GM19025 (cell line): ENCODE measurements around the gene APOB.

ENCODE experiments used
- ATAC-seq: cut with Tn5 transposase; IDR thresholded peaks from one replicate; pipeline ENCODE4 v1.9.1; 2021; ENCODE audit warnings: mild to moderate bottlenecking, low read depth, moderate library complexity; ENCODE audit not compliant: unreplicated experiment

Gene APOB

DNA sequence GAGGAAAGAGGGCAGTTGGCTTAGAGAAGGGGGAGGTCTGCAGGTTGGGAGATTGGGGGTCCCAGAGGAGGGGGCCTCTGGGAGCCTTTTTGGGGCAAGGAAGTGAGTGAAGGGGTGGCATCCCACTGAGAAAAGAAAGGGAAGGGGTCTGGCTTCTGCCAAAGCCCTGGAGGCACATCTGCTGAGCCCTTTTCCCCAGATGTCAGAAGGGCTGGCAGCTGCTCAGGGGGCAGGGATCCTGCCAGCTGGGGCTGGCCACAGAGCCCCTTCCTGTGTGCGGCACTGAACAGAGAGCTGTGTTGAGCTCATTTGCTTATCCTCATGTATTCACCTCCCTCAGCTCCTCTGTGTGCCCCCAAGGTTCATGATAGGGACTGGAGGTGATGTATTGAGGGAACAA, 54.5 kb downstream of the APOB start:
- ATAC-seq: no peak

DNA sequence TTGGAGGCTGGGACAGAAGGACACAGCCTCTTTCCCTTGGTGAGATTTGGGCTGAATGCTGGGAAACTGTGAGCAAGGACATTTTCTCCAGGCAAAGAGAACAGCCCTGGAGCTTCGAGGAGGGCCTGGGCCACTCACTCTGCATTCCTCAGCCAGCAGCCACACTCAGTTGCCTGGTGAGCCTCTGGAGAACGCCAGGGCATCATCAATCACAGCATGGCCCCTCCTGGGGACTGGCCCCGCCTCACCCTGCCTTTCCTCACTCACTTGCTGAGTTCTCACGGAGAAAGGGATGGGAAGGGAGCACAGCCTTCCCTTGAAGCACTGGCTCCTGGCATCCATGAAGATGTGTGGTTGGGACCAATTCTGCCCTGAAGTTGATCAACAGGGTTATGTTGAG, 55.0 kb downstream of the APOB start:
- ATAC-seq: no peak

- no peak for ATAC-seq
Observed at GRCh38 chr2:20986024-20986939, 57.6 kb downstream of the APOB start.

DNA sequence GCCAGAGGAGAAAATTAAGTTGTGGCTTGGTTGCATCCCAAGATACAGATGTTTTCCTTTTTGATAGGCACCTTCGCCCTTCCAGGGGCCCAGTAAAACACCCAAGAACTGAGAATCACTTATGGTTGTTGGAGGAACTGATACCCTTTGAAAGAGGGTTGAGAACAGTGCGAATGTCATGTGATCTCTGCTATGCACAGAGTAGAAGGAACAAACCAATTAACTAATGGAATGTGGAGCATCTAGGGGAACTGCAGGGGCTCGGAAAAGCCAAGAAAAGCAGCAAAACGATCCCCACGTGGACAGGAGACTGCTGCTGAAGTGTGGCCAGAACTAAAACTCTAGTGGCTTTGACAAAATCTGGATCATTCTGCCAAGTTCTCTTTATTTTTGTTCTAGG, 58.8 kb downstream of the APOB start:
- ATAC-seq: no peak

DNA sequence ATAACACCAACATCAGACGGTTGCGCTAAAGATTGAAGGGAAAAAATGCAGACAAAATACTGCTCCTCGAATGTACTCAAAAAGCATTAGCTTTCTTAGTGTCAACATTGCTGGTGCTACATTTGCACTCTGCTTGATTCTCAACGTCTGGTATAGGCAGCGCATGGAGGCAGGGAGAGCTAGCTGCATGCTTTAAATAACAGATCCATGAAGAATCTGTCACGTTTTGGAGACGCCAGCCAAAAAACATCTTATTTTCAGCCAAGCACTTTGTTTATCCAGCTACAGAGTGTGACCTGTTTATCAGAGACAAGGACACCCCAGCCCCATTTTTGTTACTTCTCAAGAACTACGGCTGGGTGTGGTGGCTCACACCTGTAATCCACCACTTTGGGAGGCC, 59.5 kb downstream of the APOB start:
- no peak for ATAC-seq

GRCh38 chr2:20983844-20984243, 60.0 kb downstream of the APOB start:
- ATAC-seq: no peak

- ATAC-seq: no peak
Observed at GRCh38 chr2:20982861-20983260, 61.0 kb downstream of the APOB start.

- no peak for ATAC-seq
Observed at GRCh38 chr2:20977520-20978180, 66.2 kb downstream of the APOB start.

DNA sequence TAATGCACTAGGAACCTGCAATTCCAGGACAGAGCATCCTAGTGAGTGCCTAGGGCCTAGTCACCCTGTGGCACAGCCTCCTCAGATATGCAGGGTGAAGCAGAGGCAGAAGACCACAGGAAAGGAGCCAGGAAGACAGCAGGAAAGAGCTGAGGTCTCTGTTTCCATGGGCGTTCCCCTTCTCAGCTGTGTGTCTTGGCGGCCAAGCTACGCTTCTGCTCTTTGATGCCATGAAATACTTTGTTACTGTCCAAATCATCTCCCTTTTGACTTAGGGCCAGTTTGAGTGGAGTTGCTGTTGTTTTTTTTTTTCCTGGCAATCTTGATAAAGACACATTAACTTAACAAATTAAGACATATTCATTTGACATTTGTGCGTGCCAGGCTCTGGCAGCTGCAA, 67.3 kb downstream of the APOB start:
- ATAC-seq: no peak

DNA sequence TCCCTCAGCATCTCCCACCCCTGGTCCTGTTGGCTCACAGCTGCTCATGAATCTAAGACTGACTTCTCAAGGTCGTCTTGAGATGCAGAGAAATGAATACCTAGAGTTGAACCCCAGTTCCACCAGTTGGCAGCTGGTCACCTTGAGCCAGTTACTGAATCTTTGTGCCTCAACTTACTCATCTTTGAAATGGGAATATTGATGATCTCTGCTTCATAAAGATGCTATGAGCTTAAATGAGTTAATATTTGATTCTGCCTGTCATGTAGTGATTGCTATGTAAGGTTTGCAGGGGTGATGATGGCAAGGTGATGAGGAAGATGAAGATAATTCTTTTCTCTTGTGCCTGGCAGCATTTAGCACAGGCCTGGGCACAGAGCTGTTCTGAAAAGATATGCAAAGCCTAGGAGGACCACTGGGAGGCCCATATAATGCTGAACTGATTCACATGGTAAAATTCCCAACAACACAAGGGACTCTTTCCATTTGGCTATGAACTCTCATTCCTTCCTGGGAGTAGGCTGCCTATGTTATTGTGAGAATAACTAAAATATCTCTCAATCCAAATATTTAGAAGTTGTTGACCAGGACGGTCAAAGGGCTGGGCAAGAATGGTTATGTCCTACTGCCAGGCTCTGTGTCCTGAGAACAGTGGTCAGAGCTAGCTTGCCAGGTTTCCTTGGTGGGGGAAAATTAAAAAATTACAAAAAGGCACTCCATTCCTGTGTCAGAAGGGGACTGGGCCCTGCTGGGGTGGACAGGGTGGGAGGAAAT, 70.9 kb downstream of the APOB start:
- ATAC-seq: no peak

GRCh38 chr2:20972110-20972509, 71.8 kb downstream of the APOB start:
- ATAC-seq: no peak

DNA sequence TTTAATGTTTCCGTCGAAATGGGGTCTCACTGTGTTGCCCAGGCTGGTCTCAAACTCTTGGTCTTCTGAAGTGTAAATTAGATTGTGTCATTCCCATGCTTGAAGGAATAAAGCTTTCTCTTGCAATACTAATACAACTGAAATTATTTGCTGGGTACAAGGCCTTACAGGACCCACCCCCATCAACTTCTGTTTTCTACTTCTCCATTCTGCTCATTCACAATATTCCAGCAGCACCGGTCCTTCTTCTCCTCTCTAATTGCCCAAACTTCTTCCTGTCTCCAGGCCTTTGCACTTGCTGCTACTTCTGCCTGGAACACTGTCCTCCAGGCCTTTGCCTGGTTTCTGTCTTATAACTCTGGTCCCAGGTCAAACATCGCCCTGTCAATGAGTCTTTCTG, 73.8 kb downstream of the APOB start:
- no peak for ATAC-seq

GRCh38 chr2:20966061-20966595, 77.7 kb downstream of the APOB start:
- ATAC-seq: no peak

GRCh38 chr2:20965221-20965620, 78.7 kb downstream of the APOB start:
- no peak for ATAC-seq

DNA sequence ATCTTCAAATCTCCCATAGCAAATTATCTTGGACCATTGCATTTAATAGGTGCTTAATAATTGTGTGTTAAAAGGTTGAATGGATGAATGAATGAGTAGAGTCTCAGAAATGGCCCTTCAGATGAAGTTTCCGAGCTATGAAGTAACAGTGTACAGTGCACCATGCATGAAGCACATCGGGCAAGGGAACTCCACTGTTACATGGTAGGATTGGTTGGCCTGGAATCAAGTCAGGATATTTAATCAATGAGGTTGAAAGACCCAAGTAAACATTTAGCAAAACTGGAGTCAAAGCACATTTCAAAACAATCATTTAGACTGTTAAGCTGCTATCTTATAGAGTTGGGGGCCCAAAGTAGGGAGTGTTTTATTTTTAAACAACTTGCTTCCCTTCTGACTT, 80.0 kb downstream of the APOB start:
- no peak for ATAC-seq

- no peak for ATAC-seq
Observed at GRCh38 chr2:20962939-20963557, 80.8 kb downstream of the APOB start.

DNA sequence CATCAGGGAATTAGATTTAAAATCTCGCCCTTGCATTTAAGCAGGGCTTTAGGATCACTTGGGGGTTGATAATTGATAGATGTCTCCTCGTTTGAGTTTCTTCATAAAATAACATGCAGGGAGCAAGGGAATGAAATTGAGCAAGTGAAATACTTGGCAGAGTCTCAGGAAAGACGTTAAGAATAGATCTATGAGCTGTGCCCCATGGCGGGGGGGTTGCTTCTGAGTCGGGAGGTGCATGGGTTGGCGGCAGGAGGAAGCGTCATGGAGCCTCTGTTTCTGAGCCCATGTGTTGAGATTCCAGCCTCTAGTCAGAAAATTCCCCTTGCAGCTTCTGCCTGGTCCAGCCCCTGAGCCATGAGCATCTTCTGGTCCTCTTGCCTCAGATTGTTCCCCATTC, 82.0 kb downstream of the APOB start:
- ATAC-seq: no peak

DNA sequence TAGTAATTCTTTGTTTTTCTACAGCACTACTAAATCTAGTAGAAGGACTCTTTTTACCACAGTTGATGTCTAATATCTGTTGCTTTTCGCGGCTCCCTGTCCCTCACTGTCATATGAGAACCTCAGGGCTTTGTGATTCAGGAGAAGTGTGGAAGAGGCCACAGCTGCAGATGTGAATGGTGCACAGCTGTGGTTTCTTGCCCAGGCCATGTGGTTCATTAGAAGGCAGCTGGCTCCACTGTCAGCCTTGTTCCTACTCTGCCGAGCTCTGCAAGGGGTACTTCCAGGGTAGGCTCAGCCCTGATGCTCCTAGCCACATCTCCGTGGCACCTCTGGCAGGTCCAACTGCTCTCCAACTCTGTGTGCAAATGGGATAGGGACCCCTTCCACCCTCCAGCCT, 83.9 kb downstream of the APOB start:
- ATAC-seq: no peak

- ATAC-seq: no peak
Observed at GRCh38 chr2:20959252-20959651, 84.6 kb downstream of the APOB start.

DNA sequence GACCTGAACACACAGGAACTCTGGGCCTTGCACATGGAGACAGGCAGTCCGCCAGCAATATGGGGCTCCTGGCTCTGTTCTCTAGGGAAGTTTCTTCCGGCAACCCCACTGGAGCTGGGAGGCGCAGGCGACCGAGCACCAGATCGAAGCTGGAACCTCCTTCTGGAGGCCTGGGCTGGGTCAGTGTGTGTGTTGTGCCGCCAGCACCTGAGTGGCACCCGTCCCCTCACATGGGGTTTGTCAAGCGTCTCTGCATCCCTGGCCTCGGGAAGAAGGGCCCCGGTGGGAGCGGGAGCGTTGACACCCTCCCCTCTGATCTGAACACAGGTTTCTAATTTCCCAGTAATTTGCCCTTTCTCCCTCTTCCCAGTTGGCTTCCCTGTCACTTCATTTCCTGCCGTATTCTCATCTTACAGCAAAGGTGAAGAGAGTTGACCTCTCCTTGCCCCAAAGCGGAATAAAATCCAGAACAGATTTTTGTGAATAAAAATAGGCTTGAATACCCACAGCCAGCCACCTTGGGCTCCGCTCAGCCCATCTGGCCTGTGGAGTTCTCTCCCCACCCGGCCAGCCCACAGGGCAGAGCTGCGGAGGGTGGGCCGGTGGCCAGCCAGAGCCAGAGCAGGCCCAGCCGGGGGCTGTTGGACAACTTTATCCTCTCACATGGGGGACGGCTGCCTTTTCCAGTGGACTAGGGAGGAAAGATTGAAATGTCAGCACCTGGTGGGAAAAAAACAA, 85.9 kb downstream of the APOB start:
- ATAC-seq: no peak
